GM13977 (cell line): Measurements from ENCODE around the gene BLACAT1.
A peak's percentile ranks its signal among the peaks of the same experiment; 100 is the strongest.

Experiments
- DNase-seq: peaks from one replicate; pipeline ENCODE4 v3.0.0; 2012; ENCODE audit warnings: low spot score
- in situ Hi-C: fragments of 300-500 bp; cut with MboI; formaldehyde crosslinking; loops from one replicate; pipeline ENCODE4 v1.12.0; 2022; ENCODE audit warnings: low sequenced_read_pairs, low pct_unique_long_range_greater_than_20kb, mixed read lengths, inconsistent platforms; ENCODE audit not compliant: unreplicated experiment
- TF ChIP-seq, protein P1 (sequence below): IDR thresholded peaks from 2 replicates; pipeline ENCODE4 v1.5.1; 2012; ENCODE audit warnings: mild to moderate bottlenecking, control low read depth; ENCODE audit not compliant: insufficient read depth; ENCODE audit errors: extremely low read depth, missing control alignments

The BLACAT1 gene

DNA sequence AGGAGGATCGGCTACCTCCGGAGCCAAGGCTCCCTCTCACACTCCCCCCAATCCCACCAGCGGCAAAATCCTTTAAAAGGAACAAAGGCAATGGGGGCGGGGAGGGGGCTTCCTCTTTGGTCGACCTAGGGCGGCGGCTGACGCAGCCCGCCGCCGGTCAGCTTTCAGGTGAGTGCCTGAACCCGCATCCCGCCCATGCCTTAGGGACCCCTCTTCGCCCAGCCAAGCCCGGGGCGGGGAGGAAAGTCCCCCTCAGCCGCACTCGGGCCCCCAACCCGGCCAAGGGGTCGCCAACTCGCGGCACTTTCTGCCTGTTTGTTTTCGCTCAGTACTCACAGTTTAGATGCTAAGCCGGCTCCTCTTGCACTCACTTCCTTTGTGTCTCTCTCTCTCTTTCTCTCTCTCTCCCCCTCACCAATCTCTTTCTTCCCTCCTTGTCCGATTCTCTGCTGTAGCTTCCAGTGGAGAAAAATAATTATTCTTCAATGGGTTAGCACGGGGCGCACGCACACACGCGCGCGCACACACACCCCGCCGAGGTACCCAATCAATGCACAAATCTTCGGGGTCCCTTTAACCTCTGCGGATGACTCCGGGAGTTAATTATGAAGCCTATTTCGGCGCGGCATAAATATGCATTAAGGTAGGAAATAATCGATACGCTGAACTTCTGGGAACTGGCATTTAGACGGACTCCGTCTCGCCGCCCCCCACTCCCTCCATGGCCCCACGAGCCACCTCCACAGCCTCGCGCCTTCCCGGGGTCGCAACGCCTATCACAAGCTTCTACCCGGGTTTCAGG, at the start of gene BLACAT1:
Gene BLACAT1 (minus strand): TSS at position 465 of the 802 bp plus-strand sequence.
- in situ Hi-C loops, result no loop called here
- TF ChIP-seq, protein P1, sequence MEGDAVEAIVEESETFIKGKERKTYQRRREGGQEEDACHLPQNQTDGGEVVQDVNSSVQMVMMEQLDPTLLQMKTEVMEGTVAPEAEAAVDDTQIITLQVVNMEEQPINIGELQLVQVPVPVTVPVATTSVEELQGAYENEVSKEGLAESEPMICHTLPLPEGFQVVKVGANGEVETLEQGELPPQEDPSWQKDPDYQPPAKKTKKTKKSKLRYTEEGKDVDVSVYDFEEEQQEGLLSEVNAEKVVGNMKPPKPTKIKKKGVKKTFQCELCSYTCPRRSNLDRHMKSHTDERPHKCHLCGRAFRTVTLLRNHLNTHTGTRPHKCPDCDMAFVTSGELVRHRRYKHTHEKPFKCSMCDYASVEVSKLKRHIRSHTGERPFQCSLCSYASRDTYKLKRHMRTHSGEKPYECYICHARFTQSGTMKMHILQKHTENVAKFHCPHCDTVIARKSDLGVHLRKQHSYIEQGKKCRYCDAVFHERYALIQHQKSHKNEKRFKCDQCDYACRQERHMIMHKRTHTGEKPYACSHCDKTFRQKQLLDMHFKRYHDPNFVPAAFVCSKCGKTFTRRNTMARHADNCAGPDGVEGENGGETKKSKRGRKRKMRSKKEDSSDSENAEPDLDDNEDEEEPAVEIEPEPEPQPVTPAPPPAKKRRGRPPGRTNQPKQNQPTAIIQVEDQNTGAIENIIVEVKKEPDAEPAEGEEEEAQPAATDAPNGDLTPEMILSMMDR, result no peak
- no peak for DNase-seq

DNA sequence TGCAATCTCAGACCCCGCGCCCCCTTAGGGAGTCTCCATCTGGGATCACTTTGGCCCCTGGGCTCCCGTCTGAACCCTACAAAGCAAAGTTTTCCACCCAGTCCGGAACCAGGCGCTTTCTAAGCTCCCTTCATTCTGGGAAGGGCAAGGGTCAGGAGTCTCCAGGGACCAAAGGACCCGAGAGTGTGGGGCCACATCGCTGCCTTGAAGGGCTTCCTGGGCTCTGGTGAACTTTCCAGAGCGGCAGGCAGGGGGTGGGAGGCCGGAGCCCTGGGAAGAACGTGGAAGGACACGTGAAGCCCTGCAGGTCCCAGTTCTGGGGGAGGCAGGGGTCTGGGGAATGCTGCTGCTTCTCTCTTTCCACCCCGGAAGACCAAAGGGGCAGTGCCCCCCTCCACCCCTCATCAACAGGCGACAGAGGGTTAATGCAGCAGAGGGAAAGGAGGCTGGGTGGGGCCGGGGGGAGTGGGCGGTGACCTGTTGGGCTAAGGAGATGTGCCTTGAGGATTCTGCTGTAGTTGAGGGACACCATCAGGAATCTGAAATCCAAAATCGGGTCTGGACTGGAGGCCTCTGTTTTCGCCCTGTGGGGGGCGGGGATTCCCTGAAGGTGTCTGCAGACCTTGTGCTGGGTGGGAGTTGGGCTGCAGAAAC, 49.4 kb upstream of the BLACAT1 start:
- no peak for DNase-seq
- TF ChIP-seq, protein P1, result no peak
- in situ Hi-C loops, result no loop called here

DNA sequence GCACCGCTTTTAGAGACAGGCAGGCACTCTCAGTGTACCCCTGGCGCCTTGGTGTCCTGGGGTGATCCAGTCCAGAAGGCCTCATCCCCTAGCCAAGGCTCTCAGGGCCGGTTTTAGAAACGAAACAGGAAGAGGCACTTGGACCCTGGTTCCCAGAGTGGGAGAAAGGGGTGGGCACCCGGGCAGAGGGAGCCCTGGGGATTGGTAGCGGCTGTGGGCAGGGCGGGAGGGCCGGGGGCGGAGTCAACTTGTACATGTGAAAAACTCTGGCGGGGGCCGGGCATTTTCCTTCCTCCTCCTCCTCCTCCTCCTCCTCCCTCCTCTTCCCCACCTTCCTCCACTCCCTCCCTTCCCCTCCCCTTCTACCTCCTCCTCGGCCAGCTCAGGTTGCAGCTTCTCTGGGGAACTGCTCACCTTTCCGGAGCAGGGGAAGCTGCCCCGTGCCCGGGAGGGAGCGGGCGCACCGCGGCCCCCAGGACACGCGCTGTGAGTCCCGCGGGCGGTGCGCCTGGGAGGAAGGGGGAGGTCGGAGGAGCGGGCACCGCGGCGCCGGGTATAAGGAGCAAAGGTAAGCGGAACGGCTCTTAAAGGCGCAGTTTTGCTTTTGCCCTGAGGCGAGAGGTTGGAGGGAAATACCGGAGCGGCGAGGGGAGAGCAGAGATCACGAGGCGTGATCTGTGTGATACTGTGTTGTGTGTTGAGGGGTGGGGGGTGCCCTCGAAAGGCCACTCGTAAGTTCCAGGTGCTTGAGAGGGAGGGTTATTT, 48.6 kb upstream of the BLACAT1 start, which contains the start of gene CDK18:
Gene CDK18 (plus strand): TSS at position 359 of the 765 bp plus-strand sequence. CDS start 18,499 bp downstream, outside the sequence.
- TF ChIP-seq, protein P1, result no peak
- peak; percentile 46 for DNase-seq
- in situ Hi-C loops, result no loop called here

DNA sequence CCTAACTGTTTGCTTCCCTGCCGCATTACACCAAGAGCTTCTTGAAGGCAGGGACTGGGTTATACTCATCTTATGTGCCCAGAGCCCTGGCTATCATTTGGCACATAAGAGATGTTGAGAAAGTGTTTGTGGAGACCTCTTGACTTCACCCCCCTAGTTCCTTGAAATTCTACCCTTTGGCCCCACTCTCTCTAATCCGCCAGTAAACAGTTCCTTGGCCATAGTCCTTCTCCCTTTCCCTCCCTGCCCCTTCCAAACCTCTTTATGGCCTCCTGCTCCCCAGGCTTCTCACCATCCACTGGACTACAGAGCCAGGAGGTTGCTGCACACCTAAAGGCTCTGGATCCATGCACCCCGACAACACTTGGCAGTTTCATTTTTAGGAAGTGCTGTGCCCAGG, 47.1 kb upstream of the BLACAT1 start:
- no peak for DNase-seq
- in situ Hi-C loops, result no loop called here
- TF ChIP-seq, protein P1, result no peak

DNA sequence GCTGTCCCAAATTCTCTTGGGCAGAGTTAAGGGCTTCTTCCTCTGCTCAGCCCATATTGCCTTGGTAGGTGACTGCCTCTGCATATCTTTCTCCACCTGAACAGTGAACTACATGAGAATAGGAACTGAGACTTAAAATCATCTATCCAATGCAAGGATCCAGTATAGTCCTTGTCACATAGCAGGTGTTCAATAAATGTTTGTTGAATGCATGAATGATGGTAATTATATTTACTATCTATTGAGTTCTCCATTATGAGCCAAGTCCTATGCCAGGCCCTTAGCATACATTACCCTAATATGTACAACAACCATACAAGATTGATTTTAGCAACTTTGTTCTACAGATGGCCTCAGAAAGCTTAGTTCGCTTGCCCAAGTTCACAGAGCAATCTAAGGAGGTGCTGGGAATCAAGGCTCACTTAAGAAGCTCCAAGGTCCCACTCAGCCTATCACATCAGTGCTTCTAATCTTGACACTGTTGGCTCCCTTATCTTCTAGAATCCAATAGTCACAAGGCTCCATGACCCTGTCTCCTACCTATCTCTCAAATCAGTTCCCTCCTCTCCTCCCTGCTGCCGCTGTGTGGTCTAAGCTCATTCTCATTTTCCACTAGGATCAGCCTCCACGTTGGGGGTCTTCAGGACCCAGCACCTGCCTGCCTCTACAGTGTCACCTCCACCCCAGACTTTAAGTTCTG, 46.4 kb upstream of the BLACAT1 start:
- in situ Hi-C loops, result no loop called here
- TF ChIP-seq, protein P1, result no peak

More for the DNA sequence above, 46.4 kb upstream of the BLACAT1 start:
- DNase-seq, result no peak
